ENCODE results near the gene LIPC.

The LIPC gene

DNA sequence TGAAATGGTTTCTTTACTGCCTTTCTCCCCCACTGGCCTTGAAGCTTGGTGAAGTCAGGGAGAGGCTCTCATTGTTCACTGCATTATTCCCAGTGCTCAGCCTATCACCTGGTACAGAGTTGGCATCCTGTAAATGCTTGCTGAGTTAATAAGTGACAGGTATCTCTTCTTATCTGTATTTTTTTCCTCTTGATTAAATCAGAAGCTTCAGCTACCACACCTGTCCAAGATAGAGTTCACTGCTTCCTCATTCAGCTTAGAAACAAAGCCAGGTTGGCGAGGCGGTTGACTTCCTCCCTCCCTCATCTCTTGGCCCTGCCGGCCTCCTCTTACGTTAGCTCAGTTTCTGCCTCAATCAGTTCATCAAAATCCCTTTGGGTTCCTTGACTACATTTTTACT lies 142.8 kb downstream of the LIPC start:
- TF ChIP-seq TEAD4 (IDR thresholded peaks at IDR 0.05) (no peak), ZBTB7A (IDR thresholded peaks at IDR 0.05; ENCODE audit: low read depth) (no peak), NFIC (IDR thresholded peaks at IDR 0.05) (no peak), CREB1 (IDR thresholded peaks at IDR 0.05; ENCODE audit: low read depth) (no peak), FOXM1 (IDR thresholded peaks at IDR 0.05; ENCODE audit: borderline replicate concordance, low read depth) (no peak), CEBPB (IDR thresholded peaks at IDR 0.05) (no peak), TAF1 (IDR thresholded peaks at IDR 0.05; ENCODE audit: low read depth) (no peak), TCF12 (IDR thresholded peaks at IDR 0.05; ENCODE audit: low read depth) (no peak), RAD21 (IDR thresholded peaks at IDR 0.05; ENCODE audit: low read depth) (no peak)
- TF ChIP-seq, protein P1, sequence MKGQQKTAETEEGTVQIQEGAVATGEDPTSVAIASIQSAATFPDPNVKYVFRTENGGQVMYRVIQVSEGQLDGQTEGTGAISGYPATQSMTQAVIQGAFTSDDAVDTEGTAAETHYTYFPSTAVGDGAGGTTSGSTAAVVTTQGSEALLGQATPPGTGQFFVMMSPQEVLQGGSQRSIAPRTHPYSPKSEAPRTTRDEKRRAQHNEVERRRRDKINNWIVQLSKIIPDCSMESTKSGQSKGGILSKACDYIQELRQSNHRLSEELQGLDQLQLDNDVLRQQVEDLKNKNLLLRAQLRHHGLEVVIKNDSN (IDR thresholded peaks at IDR 0.05): no peak
- TF ChIP-seq, protein P2, sequence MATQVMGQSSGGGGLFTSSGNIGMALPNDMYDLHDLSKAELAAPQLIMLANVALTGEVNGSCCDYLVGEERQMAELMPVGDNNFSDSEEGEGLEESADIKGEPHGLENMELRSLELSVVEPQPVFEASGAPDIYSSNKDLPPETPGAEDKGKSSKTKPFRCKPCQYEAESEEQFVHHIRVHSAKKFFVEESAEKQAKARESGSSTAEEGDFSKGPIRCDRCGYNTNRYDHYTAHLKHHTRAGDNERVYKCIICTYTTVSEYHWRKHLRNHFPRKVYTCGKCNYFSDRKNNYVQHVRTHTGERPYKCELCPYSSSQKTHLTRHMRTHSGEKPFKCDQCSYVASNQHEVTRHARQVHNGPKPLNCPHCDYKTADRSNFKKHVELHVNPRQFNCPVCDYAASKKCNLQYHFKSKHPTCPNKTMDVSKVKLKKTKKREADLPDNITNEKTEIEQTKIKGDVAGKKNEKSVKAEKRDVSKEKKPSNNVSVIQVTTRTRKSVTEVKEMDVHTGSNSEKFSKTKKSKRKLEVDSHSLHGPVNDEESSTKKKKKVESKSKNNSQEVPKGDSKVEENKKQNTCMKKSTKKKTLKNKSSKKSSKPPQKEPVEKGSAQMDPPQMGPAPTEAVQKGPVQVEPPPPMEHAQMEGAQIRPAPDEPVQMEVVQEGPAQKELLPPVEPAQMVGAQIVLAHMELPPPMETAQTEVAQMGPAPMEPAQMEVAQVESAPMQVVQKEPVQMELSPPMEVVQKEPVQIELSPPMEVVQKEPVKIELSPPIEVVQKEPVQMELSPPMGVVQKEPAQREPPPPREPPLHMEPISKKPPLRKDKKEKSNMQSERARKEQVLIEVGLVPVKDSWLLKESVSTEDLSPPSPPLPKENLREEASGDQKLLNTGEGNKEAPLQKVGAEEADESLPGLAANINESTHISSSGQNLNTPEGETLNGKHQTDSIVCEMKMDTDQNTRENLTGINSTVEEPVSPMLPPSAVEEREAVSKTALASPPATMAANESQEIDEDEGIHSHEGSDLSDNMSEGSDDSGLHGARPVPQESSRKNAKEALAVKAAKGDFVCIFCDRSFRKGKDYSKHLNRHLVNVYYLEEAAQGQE (IDR thresholded peaks at IDR 0.05; ENCODE audit: low read depth): no peak
- TF ChIP-seq, protein P3, sequence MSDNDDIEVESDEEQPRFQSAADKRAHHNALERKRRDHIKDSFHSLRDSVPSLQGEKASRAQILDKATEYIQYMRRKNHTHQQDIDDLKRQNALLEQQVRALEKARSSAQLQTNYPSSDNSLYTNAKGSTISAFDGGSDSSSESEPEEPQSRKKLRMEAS (IDR thresholded peaks at IDR 0.05): no peak

DNA sequence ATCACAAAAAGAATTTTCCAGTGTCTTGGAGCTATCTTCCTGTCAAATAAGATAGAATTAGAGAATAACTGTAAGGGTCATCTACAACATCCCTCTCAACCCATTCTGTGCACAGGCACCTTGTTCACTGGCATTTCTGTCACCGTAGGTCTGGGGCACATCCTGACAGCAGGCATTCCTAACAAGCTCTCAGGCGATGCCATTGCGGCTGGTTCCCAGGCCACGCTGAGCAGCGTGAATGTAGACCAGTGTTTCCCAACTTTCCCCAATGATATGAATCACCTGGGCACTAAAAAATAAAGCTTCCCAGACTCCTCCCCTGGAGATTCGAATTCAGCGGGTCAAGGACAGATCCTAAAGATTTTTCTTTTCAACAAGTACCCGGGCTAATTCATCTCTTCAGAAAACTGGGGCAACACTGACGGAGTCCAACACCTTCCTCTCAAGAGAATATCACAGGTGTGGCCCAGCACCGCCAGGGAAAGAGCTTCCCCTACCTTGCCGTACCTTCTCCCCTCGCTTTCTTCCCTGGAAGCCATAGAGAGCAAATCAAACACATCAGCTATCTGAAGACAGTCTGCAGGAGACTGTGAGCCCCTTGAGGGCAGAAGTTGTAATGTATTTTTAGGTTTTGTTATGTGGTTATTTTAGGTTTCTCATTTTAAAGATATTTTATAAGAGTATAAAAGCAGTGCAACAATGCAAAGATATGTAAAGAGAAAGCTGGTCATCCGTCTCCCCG lies 143.4 kb downstream of the LIPC start:
- no peak for TF ChIP-seq TCF12 (IDR thresholded peaks at IDR 0.05; ENCODE audit: low read depth)
- TF ChIP-seq, protein P1 (IDR thresholded peaks at IDR 0.05): no peak
- no peak for TF ChIP-seq CEBPB (IDR thresholded peaks at IDR 0.05)
- TF ChIP-seq, protein P2 (IDR thresholded peaks at IDR 0.05; ENCODE audit: low read depth): no peak
- no peak for TF ChIP-seq YY1 (IDR thresholded peaks at IDR 0.05; ENCODE audit: low read depth)
- TF ChIP-seq TAF1 (IDR thresholded peaks at IDR 0.05; ENCODE audit: low read depth): no peak
- no peak for TF ChIP-seq EGR1 (IDR thresholded peaks at IDR 0.05)
- no peak for TF ChIP-seq ZBTB7A (IDR thresholded peaks at IDR 0.05; ENCODE audit: low read depth)
- TF ChIP-seq FOXM1 (IDR thresholded peaks at IDR 0.05; ENCODE audit: borderline replicate concordance, low read depth): no peak
- TF ChIP-seq EP300 (IDR thresholded peaks at IDR 0.05; ENCODE audit: borderline replicate concordance): no peak
- no peak for TF ChIP-seq RAD21 (IDR thresholded peaks at IDR 0.05; ENCODE audit: low read depth)
- TF ChIP-seq NFIC (IDR thresholded peaks at IDR 0.05): no peak

DNA sequence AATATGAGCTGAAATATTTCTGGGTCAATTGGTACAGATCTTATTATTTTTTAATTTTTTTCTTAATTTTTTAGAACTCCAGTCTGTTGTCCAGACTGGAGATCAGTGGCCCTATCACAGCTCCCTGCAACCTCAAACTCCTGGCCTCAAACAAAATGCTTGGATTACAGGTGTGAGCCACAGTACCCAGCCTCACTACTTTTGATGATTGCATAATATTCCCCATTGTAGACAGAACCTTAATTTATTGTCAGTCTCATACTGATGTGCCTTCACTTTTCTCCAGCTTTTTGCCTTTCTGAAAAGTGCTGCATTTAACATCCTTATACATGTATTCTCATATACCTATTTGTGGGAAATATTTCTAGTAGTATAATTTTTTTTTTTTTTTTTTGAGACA lies 144.9 kb downstream of the LIPC start:
- TF ChIP-seq CEBPB (IDR thresholded peaks at IDR 0.05) (no peak), ZBTB7A (IDR thresholded peaks at IDR 0.05; ENCODE audit: low read depth) (no peak), EGR1 (IDR thresholded peaks at IDR 0.05) (no peak), FOXM1 (IDR thresholded peaks at IDR 0.05; ENCODE audit: borderline replicate concordance, low read depth) (no peak), NFIC (IDR thresholded peaks at IDR 0.05) (no peak), TAF1 (IDR thresholded peaks at IDR 0.05; ENCODE audit: low read depth) (no peak), RAD21 (IDR thresholded peaks at IDR 0.05; ENCODE audit: low read depth) (no peak)
- TF ChIP-seq, protein P2 (IDR thresholded peaks at IDR 0.05; ENCODE audit: low read depth): no peak

DNA sequence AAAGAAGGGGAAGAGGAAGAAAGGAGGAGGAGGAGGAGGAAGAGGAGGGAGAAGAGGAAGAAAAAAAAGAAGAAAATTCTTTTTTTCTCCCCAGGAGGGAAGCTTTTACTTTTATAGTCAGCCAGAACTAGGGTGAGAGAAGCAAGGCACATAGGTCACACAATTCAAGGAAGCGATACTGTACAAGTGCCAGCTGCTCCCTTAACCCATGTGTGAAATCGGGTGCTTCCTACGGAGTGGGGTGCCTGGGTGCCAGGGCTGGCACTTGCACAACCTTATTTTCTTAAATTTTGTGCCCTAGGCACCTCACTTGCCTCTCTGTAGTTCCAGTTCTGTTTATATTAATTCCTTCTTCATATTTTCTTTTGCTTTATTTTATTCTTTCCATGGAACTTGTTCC lies 150.4 kb downstream of the LIPC start:
- no peak for TF ChIP-seq NFIC (IDR thresholded peaks at IDR 0.05)
- no peak for TF ChIP-seq EP300 (IDR thresholded peaks at IDR 0.05; ENCODE audit: borderline replicate concordance)
- TF ChIP-seq EGR1 (IDR thresholded peaks at IDR 0.05): no peak
- no peak for TF ChIP-seq TCF12 (IDR thresholded peaks at IDR 0.05; ENCODE audit: low read depth)
- TF ChIP-seq RAD21 (IDR thresholded peaks at IDR 0.05; ENCODE audit: low read depth): no peak
- TF ChIP-seq, protein P2 (IDR thresholded peaks at IDR 0.05; ENCODE audit: low read depth): no peak
- TF ChIP-seq, protein P1 (IDR thresholded peaks at IDR 0.05): no peak
- TF ChIP-seq ZBTB7A (IDR thresholded peaks at IDR 0.05; ENCODE audit: low read depth): no peak
- TF ChIP-seq FOXM1 (IDR thresholded peaks at IDR 0.05; ENCODE audit: borderline replicate concordance, low read depth): no peak
- TF ChIP-seq CREB1 (IDR thresholded peaks at IDR 0.05; ENCODE audit: low read depth): no peak
- TF ChIP-seq TEAD4 (IDR thresholded peaks at IDR 0.05): no peak
- TF ChIP-seq, protein P3 (IDR thresholded peaks at IDR 0.05): no peak
- no peak for TF ChIP-seq TAF1 (IDR thresholded peaks at IDR 0.05; ENCODE audit: low read depth)
- TF ChIP-seq YY1 (IDR thresholded peaks at IDR 0.05; ENCODE audit: low read depth): no peak
